Left colon (tissue), 2 donors: ENCODE results near the gene UCHL3. TPM values are rescaled to one million over a fixed set of nuclear protein-coding genes. Genes with fewer than 3 reads are reported as not detected.

Experiments
- ATAC-seq: fragments of 200-7000 bp; cut with Tn5 transposase; one replicate; pipeline ENCODE4 v1.9.1; 2020; ENCODE audit warnings: mild to moderate bottlenecking, moderate library complexity
- DNase-seq, 2 donors: peaks; one replicate each; pipeline ENCODE4 v3.0.0-alpha.2; 2020
- intact Hi-C, 2 donors: fragments of 100-400 bp; cut with DNase I in 1 of 2; cut with micrococcal nuclease in 1 of 2; formaldehyde crosslinking; loops; one replicate each; pipeline versions ENCODE4 v1.11.2 to v1.14.0; 2022; cut with DNase I, micrococcal nuclease
- long read RNA-seq: library from polyadenylated mRNA; unstranded; transcript quantifications from one replicate; pipeline ENCODE4 v2.0.0, GENCODE V29; 2021
- total RNA-seq, 2 donors: library from RNA; stranded (reverse); fragmentation: NEBNext Ultra II Directional; extraction: Animal tissue kit (Norgen Biotek cat#: 25700); gene quantifications; one replicate each; pipeline ENCODE4 v1.2.1, GENCODE V29; 2021
- donor health status: DM: no; HTN: no; CAD: no.
- donor health status: DM: yes; HTN: yes; CAD: no.

Gene UCHL3
- 10 to 100 TPM; 40.8 to 43.6 TPM for total RNA-seq
- long read RNA-seq, partial matches to known transcripts = 3 of 8 reads
- long read RNA-seq, other reads (novel, unspliced or antisense) = 4 of 8 reads

DNA sequence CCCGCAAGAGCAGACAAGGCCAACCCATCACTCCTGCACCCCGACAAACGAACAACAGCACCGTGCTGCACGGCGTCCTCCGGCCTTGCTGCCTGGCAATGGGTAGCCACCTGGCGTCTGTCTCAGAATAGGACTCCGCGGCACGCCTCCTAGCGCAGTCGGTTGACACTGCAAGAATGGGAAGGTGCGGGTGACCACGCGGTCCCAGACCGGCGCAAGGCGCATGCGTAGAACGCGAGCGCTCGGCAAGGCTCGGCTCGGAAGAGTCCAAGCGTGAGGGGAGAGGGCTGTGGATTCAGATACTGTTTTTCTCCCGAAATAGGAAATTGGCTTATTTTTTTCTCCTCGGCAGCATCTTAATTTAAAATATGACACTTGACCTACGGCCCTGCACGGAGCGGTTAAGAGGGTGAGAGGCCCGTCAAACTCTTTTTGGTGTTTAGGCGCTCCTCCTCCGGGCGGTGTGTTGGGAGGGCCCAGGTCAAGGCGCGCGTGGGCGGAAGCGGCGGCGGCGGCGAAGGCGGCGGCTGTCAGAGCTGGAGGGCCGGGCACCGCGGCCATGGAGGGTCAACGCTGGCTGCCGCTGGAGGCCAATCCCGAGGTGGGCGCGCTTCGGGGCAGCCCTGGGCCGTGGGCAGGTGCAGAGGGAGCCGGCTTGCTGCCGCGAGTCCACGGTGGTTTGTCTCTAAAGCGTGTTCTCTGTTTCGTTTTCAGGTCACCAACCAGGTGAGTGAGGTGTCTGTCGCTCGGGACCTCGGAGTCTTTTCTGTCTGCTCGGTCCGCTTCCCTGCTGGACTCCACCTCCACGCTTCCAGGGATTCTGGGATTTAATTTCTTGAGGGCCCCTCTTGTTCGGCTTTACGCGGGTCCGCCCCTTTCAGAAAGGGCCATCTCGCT, at the start of gene UCHL3:
Gene UCHL3 (plus strand): TSS at position 530 of the 897 bp plus-strand sequence. CDS start 30 bp downstream, at position 560.
- DNase-seq = peak; percentile 95 to 99
- ATAC-seq = peak; percentile 92
- intact Hi-C loops = loop anchor here in 1 of 2 donors (10.0 kb wide), 2 partner anchors 65 to 185 kb away; partner anchors contain the start of gene TBC1D4

DNA sequence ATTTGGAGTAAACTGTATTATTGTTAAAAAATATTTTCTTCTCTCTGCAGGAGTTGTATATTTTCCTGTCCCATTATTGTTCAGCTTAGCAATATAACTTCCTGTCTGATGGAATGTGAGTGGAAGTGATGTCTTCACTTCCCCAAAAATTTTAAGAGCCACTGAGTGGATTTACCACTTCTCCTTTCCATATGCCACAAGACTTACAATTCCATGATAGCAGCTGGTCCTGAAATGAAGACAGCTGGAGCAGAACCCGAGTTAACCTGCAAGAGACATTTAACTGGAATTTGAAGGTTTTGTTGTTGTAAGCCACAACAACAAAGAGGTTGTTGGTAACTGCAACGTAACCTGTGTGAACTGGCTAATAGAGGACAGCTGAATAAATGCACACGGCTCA, 44.3 kb upstream of the UCHL3 start:
- intact Hi-C loops = no loop called here
- ATAC-seq = no peak

DNA sequence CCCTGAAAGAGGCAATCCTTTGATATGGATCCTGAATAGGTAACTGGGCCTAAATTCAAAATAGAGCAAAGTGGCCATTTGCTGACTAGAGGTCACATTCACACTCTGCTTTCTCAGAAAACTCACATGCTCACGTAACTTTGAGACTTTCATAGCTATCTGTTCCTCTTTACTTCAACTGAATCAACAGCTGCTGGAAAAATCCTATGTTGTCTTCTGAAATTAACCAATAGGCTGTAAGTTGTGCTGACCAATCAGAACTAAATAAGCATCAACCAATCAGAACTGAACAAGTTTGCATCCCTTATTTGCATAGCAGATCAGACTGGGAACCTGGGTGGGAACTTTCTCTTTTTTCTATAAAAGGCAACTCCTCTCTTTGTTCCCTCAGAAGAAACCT, 43.6 kb upstream of the UCHL3 start:
- ATAC-seq (no peak), DNase-seq (no peak)
- intact Hi-C loops = no loop called here

More for the DNA sequence above, 44.3 kb upstream of the UCHL3 start:
- no peak for DNase-seq

DNA sequence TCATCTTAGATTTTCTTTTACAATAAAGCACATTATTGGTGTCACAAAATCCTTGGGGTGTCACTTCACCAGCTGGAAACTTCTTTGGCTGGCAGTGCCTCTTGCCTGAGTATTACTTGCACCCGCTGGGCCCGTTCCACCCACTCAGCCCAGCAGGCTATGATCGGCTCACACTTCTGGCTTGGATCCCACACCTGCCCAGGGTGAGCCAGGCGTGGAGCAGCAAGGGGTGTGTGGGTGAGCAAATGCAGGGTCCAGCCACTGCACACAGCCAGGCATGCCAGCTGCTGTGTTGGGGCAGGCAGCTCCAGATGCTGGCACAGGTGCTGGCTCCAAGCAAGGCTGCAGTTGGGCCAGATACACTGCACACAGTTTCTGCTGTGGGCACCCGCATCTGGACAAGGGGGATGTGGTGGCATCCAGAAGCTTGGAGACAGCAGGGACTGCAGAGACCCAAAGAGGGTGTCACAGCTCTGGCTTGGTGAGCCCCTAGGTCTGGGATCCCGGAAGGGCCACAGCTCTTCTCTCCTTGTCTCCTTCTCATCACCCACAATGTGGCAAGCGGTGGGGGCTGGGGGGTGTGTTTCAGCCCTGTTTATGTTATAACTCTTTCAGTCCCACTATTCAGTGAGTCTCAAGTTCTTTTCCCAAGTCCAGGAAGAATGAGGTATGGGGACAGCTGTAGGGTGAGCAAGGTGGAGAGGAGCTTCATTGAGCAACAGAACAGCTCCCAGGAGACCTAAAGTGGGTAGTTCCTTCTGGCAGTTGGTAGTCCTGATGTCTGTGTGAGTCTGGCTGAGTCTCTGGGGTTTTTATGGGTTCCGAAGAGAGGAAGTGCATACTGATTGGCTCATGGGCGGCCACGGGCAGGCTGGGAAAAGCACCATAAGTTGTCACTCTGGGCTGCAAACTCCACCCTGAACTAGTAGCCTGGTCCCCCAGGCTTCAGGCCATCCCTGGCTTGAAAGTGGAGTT, 42.3 kb upstream of the UCHL3 start:
- intact Hi-C loops = no loop called here
- no peak for ATAC-seq
- DNase-seq = no peak

DNA sequence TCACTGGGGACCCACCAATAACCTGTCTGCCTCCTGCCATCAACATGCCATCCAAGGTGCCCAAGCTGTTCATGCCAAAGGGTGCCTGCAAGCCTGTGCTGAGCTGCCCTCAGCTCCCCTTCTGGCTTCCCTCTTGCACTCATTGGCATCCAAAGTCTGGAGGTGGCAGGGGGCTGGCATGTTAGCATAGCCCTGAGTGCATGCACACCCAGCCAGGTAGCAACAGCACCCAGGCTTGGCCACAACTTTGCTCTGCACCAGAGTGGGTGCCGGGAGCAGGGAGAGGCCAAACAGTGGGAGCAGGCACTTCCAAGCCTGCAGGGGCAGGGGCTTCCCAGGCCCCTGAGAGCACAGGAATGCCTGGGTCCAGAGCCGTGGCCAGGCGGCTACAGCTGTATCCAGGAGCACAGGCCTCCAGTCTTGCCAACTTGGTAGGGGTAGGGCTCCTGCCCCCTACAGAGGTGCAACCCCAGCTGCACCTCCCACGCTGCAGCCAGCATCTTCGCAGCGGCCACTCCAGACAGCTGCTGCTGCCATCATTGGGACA, 41.5 kb upstream of the UCHL3 start:
- DNase-seq = no peak
- ATAC-seq = no peak
- intact Hi-C loops = no loop called here

DNA sequence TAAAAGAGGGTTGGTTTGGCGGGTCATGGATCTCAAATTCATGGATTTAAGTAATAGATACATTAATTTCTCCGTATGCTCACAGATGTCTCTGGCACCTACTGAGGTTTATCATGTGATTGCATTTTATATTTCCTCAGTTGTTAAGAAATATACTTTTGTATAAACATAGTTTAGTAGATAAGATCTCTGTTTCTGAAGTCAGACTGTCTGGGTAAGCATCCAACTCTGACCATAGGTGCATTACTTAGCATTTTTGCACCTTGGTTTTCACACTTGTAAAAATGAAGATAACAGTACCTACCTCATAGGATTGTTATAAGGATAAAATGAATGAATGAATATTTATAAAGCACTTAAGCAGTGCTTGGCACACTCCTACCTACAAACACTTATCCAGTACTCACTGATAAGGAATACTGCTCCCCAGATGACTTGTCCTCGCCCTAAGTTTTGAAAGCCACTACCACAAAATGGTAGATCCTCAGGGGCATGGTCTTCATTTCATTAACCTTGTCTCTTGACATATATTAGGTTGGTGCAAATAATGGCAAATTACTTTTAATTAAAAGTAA, 38.5 kb upstream of the UCHL3 start:
- ATAC-seq (no peak), DNase-seq (no peak)
- intact Hi-C loops = no loop called here

DNA sequence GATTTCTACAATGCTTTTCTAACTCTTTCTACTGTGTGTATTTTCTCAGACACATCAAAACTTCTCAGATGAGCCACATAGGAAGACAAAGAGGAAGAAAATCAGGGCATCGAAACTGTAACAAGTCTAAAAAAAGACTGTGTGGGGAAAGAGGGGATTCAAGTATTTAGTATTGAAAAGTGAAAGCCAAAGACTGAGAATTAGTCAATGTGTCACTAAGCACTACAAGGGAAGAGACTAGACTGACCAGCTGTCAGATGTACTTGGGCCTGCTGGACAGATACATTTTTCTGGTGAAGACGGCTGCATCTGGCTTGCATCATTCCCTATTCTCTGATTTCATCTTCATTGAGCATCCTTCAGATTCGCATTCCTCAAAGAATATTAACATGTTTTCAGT, 37.3 kb upstream of the UCHL3 start:
- ATAC-seq = no peak
- intact Hi-C loops = no loop called here
- DNase-seq = no peak

DNA sequence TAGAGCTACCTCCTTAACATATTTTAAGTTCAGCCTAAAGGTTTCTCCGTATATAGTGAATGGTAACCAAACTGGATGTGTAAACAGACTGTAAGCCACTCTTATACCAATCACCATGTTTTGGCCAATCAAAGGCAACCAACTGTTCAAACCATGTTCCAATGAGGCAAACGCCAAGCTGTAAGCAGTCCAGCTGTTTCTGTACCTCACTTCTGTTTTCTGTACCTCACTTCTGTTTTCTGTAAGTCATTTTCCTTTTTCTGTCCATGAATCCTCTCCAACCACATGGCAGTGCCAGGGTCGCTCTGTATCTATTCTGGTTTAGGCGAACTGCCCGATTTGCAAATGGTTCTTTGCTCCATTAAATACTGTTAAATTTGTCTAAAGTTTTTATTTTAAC, 36.3 kb upstream of the UCHL3 start:
- intact Hi-C loops = no loop called here
- no peak for ATAC-seq

DNA sequence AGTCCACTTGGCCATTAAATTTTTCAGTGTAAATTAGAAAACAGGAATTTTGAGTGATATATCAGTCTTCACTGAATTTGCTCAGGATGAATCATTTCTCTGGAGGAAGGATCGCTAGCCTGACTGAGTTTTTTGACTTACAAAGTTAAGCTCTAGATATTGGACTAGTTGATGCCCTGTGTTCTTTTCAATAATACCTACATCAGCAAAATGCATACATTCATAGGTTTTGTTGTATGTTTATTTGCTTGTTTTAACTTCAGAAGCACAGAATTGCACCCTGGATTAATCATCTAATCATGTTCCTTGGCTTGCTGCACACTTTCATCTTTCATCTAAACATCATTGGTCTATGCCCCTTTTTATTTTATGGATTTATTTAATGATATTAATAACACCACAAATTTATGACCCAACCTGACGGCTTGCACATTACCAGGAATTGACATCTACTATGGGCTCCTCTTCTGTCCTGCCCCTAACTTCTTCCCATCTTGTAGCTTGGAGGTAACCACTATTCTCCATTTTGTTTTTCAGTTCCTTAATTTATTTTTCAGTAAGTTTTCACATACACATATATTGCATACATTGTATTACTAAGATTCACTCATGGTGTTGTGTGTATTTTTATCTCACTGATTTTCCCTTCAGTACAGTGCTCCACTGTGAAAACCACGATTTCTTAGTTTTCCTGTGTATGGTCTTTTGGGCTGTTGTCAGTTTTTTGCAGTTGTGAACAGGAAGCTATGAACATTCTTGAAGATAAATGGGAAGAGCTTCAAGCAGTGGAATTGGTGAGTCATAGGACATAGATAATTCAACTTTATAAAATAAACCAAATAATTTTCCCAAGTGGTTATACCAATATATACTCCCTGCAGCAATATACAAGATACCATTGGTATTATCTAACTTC, 35.3 kb upstream of the UCHL3 start:
- ATAC-seq (no peak), DNase-seq (no peak)
- intact Hi-C loops = no loop called here

More for the DNA sequence above, 36.3 kb upstream of the UCHL3 start:
- DNase-seq = no peak

DNA sequence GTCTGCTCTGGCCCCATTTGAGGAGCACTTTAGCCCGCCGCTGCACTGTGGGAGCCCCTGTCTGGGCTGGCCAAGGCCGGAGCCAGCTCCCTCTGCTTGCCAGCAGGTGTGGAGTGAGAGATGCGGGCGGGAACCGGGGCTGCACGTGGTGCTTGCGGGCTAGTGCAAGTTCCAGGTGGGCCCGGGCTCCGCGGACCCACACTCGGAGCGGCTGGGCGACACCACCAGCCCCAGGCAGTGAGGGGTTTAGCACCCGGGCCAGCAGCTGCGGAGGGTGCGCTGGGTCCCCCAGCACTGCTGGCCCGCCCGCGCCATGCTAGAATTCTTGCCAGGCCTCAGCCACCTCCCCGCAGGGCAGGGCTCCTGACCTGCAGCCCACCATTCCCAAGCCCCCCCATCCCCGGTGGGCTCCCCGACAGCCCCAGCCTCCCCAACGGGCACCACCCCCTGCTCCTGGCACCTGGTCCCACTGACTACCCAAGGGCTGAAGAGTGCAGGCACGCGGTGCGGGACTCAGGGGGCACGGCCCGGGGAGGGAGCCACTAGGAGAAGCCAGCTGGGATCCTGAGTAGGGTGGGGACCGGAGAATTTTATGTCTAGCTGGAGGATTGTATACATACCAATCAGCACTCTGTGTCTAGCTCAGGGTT, 31.0 kb upstream of the UCHL3 start:
- intact Hi-C loops = no loop called here
- ATAC-seq (no peak), DNase-seq (no peak)

DNA sequence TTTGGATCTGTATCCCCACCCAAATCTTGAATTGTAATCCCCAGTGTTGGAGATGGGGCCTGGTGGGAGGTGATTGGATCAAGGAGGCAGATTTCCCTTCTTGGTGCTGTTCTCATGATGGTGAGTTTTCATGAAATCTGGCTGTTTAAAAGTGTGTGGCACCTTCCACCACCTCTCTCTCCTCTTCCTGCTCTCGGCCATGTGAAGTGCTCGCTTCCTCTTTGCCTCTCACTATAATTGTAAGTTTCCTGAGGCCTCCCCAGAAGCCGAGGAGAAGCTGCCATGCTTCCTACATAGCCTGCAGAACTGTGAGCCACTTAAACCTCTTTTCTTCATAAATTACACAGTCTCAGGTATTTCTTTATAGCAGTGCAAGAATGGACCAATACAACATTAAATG, 27.6 kb upstream of the UCHL3 start:
- intact Hi-C loops = no loop called here
- DNase-seq (no peak), ATAC-seq (no peak)

DNA sequence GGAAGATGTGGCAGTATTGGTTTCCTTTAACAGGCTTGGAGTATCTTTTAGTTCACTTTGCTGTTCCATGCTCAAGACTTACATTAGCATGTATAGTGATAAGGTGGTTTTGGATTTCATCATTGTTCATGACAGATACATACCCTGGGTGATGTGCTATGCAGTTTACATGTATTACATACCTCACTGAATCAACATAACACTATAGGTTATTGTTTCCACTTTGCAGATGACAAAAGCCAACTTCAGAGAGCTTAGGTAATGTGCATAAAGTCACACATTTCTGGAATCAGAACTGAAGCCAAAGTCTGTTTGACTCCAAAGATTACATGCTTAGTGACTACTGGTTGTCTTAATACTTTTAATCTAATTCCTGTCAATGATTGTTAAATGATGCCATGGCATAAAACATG, 19.0 kb upstream of the UCHL3 start:
- no peak for DNase-seq
- intact Hi-C loops = no loop called here
- ATAC-seq = no peak

DNA sequence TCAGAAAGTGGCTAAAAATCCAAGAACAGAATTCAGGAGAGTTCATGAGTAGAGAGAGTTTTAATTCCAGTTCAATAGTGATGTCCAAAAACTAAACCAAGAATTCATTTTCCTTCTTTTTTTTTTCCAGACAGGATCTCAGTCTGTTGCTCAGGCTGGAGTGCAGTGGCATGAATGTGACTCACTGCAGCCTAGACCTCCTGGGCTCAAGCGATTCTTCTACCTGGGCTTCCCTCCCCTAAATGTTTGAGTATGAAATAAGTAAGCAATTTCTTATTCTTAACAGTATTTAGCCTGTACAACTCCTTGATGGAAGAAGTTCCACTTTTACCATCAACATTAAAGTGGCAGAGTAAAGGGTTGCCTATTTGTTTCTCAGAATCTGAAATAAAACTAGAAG, 15.7 kb upstream of the UCHL3 start:
- no peak for ATAC-seq

DNA sequence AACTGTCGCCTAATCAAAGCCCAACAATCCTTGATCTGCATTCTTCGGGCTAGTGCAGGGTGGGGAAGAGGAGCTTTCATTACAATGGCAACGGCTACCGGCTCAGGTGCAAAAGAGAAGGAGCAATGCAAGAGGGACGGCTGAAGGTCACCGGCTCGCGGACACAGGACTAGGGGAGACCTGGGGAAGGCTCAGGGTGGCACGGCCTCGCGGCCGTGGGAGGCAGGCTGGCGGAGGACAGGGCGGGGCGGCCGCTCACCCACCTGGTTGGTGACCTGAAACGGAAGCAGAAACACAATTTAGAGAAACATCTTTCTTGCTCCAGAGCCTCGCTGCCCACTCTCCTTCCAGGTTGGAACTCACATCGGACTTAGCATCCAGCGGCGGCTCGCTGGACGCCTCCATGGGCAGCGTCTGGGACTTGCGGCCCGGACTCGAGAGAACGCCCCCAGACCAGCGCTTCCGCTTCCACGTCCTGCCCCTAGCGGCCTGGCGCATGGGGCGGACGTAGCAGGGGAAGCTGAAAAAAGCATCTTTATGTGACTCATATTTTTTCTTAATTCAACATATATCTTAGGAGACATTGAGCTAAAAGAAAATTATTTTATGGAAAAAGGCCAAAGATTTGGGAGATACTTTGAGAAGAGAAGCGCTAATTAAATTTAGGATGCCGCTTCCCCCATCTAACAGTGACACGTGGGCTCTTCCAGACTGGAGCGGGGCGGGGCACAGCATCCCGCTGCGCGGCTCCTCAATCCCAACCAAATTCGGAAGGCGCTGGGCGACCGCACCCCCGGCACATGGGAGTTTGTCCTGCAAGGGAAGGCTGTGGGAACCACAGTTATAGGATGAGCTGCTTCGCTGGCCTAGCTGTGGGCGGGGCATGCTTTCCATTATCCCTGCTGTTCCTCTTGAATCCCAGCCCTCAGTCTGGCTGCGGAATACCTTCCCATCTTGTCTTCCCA, 11.9 kb upstream of the UCHL3 start, which contains the start of gene COMMD6:
Gene COMMD6 (minus strand): TSS at position 441 of the 965 bp plus-strand sequence. CDS start 36 bp downstream, at position 405.
- DNase-seq (peak; percentile 82 to 83), ATAC-seq (peak; percentile 96)
- intact Hi-C loops = no loop called here

More for the DNA sequence above, 15.7 kb upstream of the UCHL3 start:
- intact Hi-C loops = no loop called here
- DNase-seq = no peak

DNA sequence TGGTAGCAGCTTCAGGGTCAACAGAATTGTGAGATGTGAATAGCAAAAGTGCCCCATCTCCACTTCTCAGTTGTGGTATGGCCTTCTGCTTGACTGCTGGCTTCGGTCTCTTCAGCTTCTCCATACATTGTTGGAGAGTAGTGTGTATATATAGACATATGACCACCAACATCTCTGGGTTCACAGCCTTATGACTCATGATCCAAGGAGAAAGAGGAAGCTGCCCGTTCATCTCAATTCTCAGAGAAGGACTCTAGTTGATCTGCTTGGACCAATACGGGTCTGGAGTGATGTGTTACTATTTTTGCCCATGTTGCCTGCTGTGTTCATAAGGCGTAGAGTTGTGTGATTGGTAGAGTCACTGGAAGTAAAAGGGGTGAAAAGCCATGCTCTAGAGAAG, 8.3 kb upstream of the UCHL3 start:
- no peak for ATAC-seq
- intact Hi-C loops = loop anchor here in 1 of 2 donors (10.0 kb wide), 2 partner anchors 56 to 176 kb away; partner anchors contain the start of gene TBC1D4
- no peak for DNase-seq

DNA sequence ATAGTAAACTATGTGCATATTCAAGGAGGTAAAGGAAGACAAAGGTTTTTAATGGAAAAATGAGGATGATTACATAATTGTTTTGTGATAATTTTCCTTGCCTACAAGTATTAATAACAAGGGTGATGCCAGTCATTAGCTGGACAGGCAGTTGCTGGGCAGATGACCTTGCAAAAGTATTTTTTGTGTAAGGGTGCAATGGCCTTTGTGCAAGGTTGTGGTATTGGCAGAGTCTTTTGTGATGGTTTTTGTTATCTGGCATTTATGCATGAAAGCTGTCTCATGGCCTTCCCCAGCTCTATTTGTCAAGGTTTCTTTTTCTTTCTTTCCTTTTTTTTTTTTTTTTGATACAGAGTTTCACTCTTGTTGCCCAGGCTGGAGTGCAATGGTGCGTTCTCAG, 7.6 kb upstream of the UCHL3 start:
- intact Hi-C loops = loop anchor here in 1 of 2 donors (10.0 kb wide), 2 partner anchors 57 to 177 kb away; partner anchors contain the start of gene TBC1D4
- ATAC-seq = no peak
- no peak for DNase-seq
